Trophoblast cell (in vitro differentiated cells and primary cell): Measurements from ENCODE around the gene KCTD2.
A peak's percentile ranks its signal among the peaks of the same experiment; 100 is the strongest.
"Not testable (repeated sequence)": the region's sequence is repeated elsewhere in the genome, so short reads cannot be mapped to it uniquely, and the experiment has no call there.

Source experiments
- DNase-seq, 2 donors: peaks; one replicate each; pipeline ENCODE4 v3.0.0-alpha.2; 2016
- H2AFZ ChIP-seq: 2 replicates; pipeline ENCODE4 v1.6.1; 2013; ENCODE audit warnings: low read length, moderate library complexity, mild to moderate bottlenecking; ENCODE audit not compliant: insufficient read depth, poor library complexity
- H2AK5ac ChIP-seq: 2 replicates; pipeline ENCODE4 v1.6.1; 2013; ENCODE audit warnings: mild to moderate bottlenecking, low read length
- H2BK120ac ChIP-seq: 2 replicates; pipeline ENCODE4 v1.6.1; 2013; ENCODE audit warnings: low read length, mild to moderate bottlenecking, moderate library complexity; ENCODE audit not compliant: insufficient read depth, poor library complexity
- H2BK12ac ChIP-seq: 2 replicates; pipeline ENCODE4 v1.6.1; 2013; ENCODE audit warnings: mild to moderate bottlenecking, low read length, moderate library complexity
- H2BK5ac ChIP-seq: 2 replicates; pipeline ENCODE4 v1.6.1; 2013; ENCODE audit warnings: low read length, low read depth, moderate library complexity, mild to moderate bottlenecking; ENCODE audit not compliant: poor library complexity
- H3K14ac ChIP-seq: 2 replicates; pipeline ENCODE4 v1.6.1; 2013; ENCODE audit warnings: mild to moderate bottlenecking, low read length
- H3K18ac ChIP-seq: 2 replicates; pipeline ENCODE4 v1.6.1; 2013; ENCODE audit warnings: mild to moderate bottlenecking, low read length
- H3K23ac ChIP-seq: 2 replicates; pipeline ENCODE4 v1.6.1; 2013; ENCODE audit warnings: low read length
- H3K27ac ChIP-seq: 2 replicates; pipeline ENCODE4 v1.5.1; 2013; ENCODE audit warnings: low read depth, mild to moderate bottlenecking, inconsistent platforms, low read length, moderate library complexity
- H3K27me3 ChIP-seq: 2 replicates; pipeline ENCODE4 v1.6.1; 2013; ENCODE audit warnings: inconsistent platforms, mild to moderate bottlenecking, low read length, moderate library complexity; ENCODE audit not compliant: insufficient read depth
- H3K36me3 ChIP-seq, 2 experiments: 1 replicate in 1 of 2; 2 replicates in 1 of 2; pipeline ENCODE4 v1.6.1; 2013; ENCODE audit warnings: low read length in 2 of 2, mild to moderate bottlenecking in 2 of 2, moderate library complexity in 1 of 2; ENCODE audit not compliant: insufficient read depth in 2 of 2, control insufficient read depth in 1 of 2
- H3K4ac ChIP-seq: 2 replicates; pipeline ENCODE4 v1.6.1; 2013; ENCODE audit warnings: low read depth, mild to moderate bottlenecking, low read length, moderate library complexity
- H3K4me1 ChIP-seq, 2 experiments: 1 replicate in 1 of 2; 2 replicates in 1 of 2; pipeline ENCODE4 v1.6.1; 2013; ENCODE audit warnings: low read length in 2 of 2, mild to moderate bottlenecking in 2 of 2, moderate library complexity in 1 of 2; ENCODE audit not compliant: insufficient read depth in 2 of 2, control insufficient read depth in 1 of 2
- H3K4me2 ChIP-seq: 2 replicates; pipeline ENCODE4 v1.6.1; 2013; ENCODE audit warnings: inconsistent platforms, mild to moderate bottlenecking, low read length, moderate library complexity
- H3K4me3 ChIP-seq: 2 replicates; pipeline ENCODE4 v1.5.1; 2013; ENCODE audit warnings: mild to moderate bottlenecking, low read depth, low read length, inconsistent platforms
- H3K79me1 ChIP-seq: one replicate; pipeline ENCODE4 v1.6.1; 2013; ENCODE audit warnings: low read length
- H3K79me2 ChIP-seq: 2 replicates; pipeline ENCODE4 v1.6.1; 2013; ENCODE audit warnings: low read length, mild to moderate bottlenecking; ENCODE audit not compliant: control insufficient read depth, insufficient read depth, poor library complexity
- H3K9ac ChIP-seq: 2 replicates; pipeline ENCODE4 v1.6.1; 2013; ENCODE audit warnings: mild to moderate bottlenecking, low read length
- H3K9me3 ChIP-seq: 2 replicates; pipeline ENCODE4 v1.6.1; 2013; ENCODE audit warnings: low read depth, mild to moderate bottlenecking, control low read depth, inconsistent platforms, low read length; ENCODE audit not compliant: insufficient read depth
- H4K12ac ChIP-seq: 2 replicates; pipeline ENCODE4 v1.6.1; 2013; ENCODE audit warnings: low read depth, mild to moderate bottlenecking, low read length, moderate library complexity
- H4K8ac ChIP-seq: 2 replicates; pipeline ENCODE4 v1.6.1; 2013; ENCODE audit warnings: low read depth, mild to moderate bottlenecking, low read length, moderate library complexity
- H4K91ac ChIP-seq: one replicate; pipeline ENCODE4 v1.6.1; 2013; ENCODE audit warnings: low read depth, mild to moderate bottlenecking, low read length, moderate library complexity
- WGBS: extraction: QIAGEN DNeasy Blood & Tissue Kit; methylation state at CpG from one replicate; pipeline ENCODE4 v1.1.7; 2013; ENCODE audit warnings: missing lambda C conversion rate; ENCODE audit not compliant: insufficient read length, insufficient coverage; ENCODE audit errors: extremely low coverage; 5-methylcytosine and 5-hydroxymethylcytosine counted together

Gene KCTD2

DNA sequence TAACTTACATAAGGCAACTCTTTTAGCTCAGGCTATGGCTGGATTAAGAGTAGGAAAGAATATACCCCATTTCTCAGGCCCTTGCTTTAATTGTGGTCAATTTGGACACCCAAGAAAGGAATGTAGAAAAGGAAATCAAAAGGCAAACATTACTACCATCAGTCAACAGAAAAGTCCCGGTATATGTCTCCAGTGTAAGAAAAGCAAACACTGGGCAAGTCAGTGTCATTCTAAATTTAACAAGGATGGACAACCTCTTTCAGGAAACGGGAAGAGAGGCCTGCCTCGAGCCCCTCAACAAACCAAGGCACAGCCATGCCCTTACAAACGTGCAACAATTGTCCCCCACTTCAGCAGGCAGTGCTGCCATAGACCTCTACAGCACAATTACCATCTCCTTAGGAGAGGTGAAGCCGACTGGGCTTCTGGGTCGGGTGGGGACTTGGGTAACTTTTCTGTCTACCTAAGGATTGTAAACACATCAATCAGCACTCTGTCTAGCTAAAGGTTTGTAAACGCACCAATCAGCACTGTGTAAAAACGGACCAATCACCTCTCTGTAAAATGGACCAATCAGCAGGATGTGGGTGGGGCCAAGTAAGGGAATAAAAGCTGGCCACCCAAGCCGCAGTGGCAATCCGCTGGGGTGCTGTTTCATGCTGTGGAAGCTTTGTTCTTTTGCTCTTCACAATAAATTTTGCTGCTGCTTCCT is 22.2 kb upstream of the KCTD2 start:
- no peak overlapping the region for H3K27ac ChIP-seq
- WGBS, result no CpG with 5 or more reads among the region's 10 CpGs
- no peak overlapping the region for H2AFZ ChIP-seq
- H4K12ac ChIP-seq, result no peak overlapping the region
- H3K9me3 ChIP-seq, result peaks cover 2% of the 10 kb centered on the region
- no peak overlapping the region for H3K4ac ChIP-seq
- no peaks in the 10 kb centered on the region for H3K27me3 ChIP-seq
- H3K79me1 ChIP-seq, result no peaks in the 10 kb centered on the region
- no peak overlapping the region for H3K4me3 ChIP-seq
- H3K36me3 ChIP-seq, result peaks cover 12 to 18% of the 10 kb centered on the region in 2 experiments
- H3K9ac ChIP-seq, result no peak overlapping the region
- no peaks in the 10 kb centered on the region for H3K79me2 ChIP-seq
- H4K8ac ChIP-seq, result no peak overlapping the region
- DNase-seq, result no peak
- no peak overlapping the region for H2BK5ac ChIP-seq
- no peak overlapping the region for H2AK5ac ChIP-seq
- no peak overlapping the region for H3K4me2 ChIP-seq
- no peak overlapping the region for H3K23ac ChIP-seq
- no peak overlapping the region for H3K18ac ChIP-seq
- H3K14ac ChIP-seq, result no peak overlapping the region
- peaks cover 12 to 13% of the 10 kb centered on the region in 2 experiments for H3K4me1 ChIP-seq
- no peak overlapping the region for H4K91ac ChIP-seq
- no peak overlapping the region for H2BK12ac ChIP-seq
- H2BK120ac ChIP-seq, result no peak overlapping the region

GRCh38 chr17:75025398-75025734 is 21.7 kb upstream of the KCTD2 start:
- H3K36me3 ChIP-seq, result peaks cover 12 to 18% of the 10 kb centered on the region in 2 experiments
- H2BK5ac ChIP-seq, H3K4me1 ChIP-seq, H3K9me3 ChIP-seq, H4K12ac ChIP-seq, H2AK5ac ChIP-seq, H3K79me1 ChIP-seq, H2BK12ac ChIP-seq, H3K18ac ChIP-seq, H4K91ac ChIP-seq, H3K27ac ChIP-seq, H2BK120ac ChIP-seq, H3K4me3 ChIP-seq, H3K14ac ChIP-seq, H2AFZ ChIP-seq, H3K4me2 ChIP-seq, H4K8ac ChIP-seq, H3K27me3 ChIP-seq, H3K9ac ChIP-seq, H3K4ac ChIP-seq, DNase-seq, H3K23ac ChIP-seq, H3K79me2 ChIP-seq: not testable (repeated sequence)
- WGBS, result no CpG with 5 or more reads among the region's 9 CpGs

GRCh38 chr17:75026650-75027049 is 20.4 kb upstream of the KCTD2 start:
- not testable (repeated sequence) for H2BK120ac ChIP-seq

DNA sequence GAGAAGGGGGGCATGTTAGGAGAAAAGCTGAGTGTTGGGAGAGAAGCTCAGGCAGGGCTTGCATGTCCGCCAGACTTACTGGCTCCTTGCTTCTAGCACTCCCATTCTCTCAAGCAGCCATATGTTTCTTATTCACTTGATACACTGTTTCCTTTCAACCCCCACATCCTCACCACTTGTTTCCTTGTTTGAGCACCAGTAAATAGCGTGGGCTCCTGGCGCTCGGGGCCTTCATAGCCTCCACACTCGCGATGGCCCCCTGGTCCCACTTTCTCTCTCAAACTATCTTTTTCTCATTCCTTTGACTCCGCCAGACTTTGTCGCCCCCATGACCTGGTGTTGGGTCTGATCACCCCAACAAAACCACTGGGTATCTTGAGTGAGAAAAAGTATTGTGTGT is 16.9 kb upstream of the KCTD2 start:
- H3K9ac ChIP-seq, result no peak overlapping the region
- no peak overlapping the region for H3K14ac ChIP-seq
- no peaks in the 10 kb centered on the region for H3K27me3 ChIP-seq
- no peaks in the 10 kb centered on the region for H3K36me3 ChIP-seq
- no peak overlapping the region for H3K27ac ChIP-seq
- H2AFZ ChIP-seq, result no peak overlapping the region
- H4K91ac ChIP-seq, result no peak overlapping the region
- H4K12ac ChIP-seq, result no peak overlapping the region
- no CpG with 5 or more reads among the region's 8 CpGs for WGBS
- H3K4me2 ChIP-seq, result no peak overlapping the region
- H2BK5ac ChIP-seq, result no peak overlapping the region
- H3K79me2 ChIP-seq, result peaks cover 5% of the 10 kb centered on the region
- H3K4me3 ChIP-seq, result no peak overlapping the region
- H2AK5ac ChIP-seq, result no peak overlapping the region
- peaks cover 8% of the 10 kb centered on the region for H3K79me1 ChIP-seq
- H3K4me1 ChIP-seq, result peaks cover 0 to 5% of the 10 kb centered on the region in 2 experiments
- H3K9me3 ChIP-seq, result peaks cover 6% of the 10 kb centered on the region
- H2BK12ac ChIP-seq, result no peak overlapping the region
- no peak overlapping the region for H3K23ac ChIP-seq
- H2BK120ac ChIP-seq, result no peak overlapping the region
- no peak overlapping the region for H3K18ac ChIP-seq
- H4K8ac ChIP-seq, result no peak overlapping the region
- no peak for DNase-seq
- H3K4ac ChIP-seq, result no peak overlapping the region

More at GRCh38 chr17:75026650-75027049, 20.4 kb upstream of the KCTD2 start:
- H3K18ac ChIP-seq, H3K23ac ChIP-seq, H2BK5ac ChIP-seq, H3K9ac ChIP-seq, H2AK5ac ChIP-seq, H3K9me3 ChIP-seq, H4K12ac ChIP-seq, H2AFZ ChIP-seq, H3K4me1 ChIP-seq, H3K79me1 ChIP-seq, H3K4me3 ChIP-seq, H3K79me2 ChIP-seq, H3K27ac ChIP-seq, H3K14ac ChIP-seq, H4K91ac ChIP-seq, H3K4ac ChIP-seq, H4K8ac ChIP-seq, H3K36me3 ChIP-seq, H3K4me2 ChIP-seq, H3K27me3 ChIP-seq, H2BK12ac ChIP-seq: not testable (repeated sequence)
- DNase-seq, result peak in 1 of 2 donors; percentile 57
- no CpG with 5 or more reads among the region's 2 CpGs for WGBS
